SK-N-SH (cell line): ENCODE measurements around the gene HECTD2. TPM values are rescaled to one million over a fixed set of nuclear protein-coding genes. Genes with fewer than 3 reads are reported as not detected.

Source experiments
- CTCF ChIA-PET: fragments of 300-600, 350-600 bp; formaldehyde crosslinking; extraction: SDS; loops from one replicate; lab custom pipeline; 2021; lab: Yijun Ruan, JAX
- POLR2A ChIA-PET: fragments of 350-600 bp; sonication (Branson Sonifier 250); formaldehyde crosslinking; extraction: SDS; loops from one replicate; lab custom pipeline; 2020; ENCODE audit warnings: antibody characterized with exemption, inconsistent platforms; lab: Yijun Ruan, JAX
- DNase-seq: peaks from one replicate; pipeline ENCODE4 v3.0.0; 2012
- H2AFZ ChIP-seq: fragments of 200-600 bp; sonication (generic); 2 replicates; pipeline ENCODE4 v1.8.1; 2016; ENCODE audit warnings: antibody characterized with exemption, mild to moderate bottlenecking, low read depth
- H3F3A ChIP-seq: fragments of 200-600 bp; sonication (generic); replicated peaks from 2 replicates; pipeline ENCODE3; 2016; ENCODE audit warnings: antibody characterized with exemption, mild to moderate bottlenecking; ENCODE audit not compliant: insufficient read depth
- H3K27ac ChIP-seq, 2 experiments: fragments of 200-500 bp in 1 of 2; fragments of 200-600 bp in 1 of 2; sonication (Bioruptor generic) in 1 of 2; sonication (generic), shearing (Covaris generic) in 1 of 2; 2 replicates each; pipeline versions ENCODE4 v1.5.1 to v1.6.1; 2014 to 2016; ENCODE audit warnings: low read depth in 2 of 2, inconsistent platforms in 1 of 2, low read length in 1 of 2, mild to moderate bottlenecking in 1 of 2, mixed read lengths in 1 of 2
- H3K27me3 ChIP-seq: fragments of 200-600 bp; sonication (generic), shearing (Covaris generic); 2 replicates; pipeline ENCODE4 v1.6.1; 2016; ENCODE audit warnings: mixed run types; ENCODE audit not compliant: insufficient read depth
- H3K36me3 ChIP-seq, 2 experiments: fragments of 200-500 bp in 1 of 2; fragments of 200-600 bp in 1 of 2; sonication (Bioruptor generic) in 1 of 2; sonication (generic) in 1 of 2; replicated peaks in 1 of 2; 2 replicates each; pipeline versions ENCODE3 to v1.5.1; 2014 to 2016; ENCODE audit warnings: low read length in 1 of 2, mild to moderate bottlenecking in 1 of 2; ENCODE audit not compliant: insufficient read depth in 2 of 2, control insufficient read depth in 1 of 2
- H3K4me1 ChIP-seq, 2 experiments: fragments of 200-500 bp in 1 of 2; fragments of 200-600 bp in 1 of 2; sonication (Bioruptor generic) in 1 of 2; sonication (generic), shearing (Covaris generic) in 1 of 2; 2 replicates each; pipeline versions ENCODE4 v1.5.1 to v1.6.1; 2014 to 2016; ENCODE audit warnings: low read depth in 1 of 2, low read length in 1 of 2, mixed run types in 1 of 2; ENCODE audit not compliant: insufficient read depth in 2 of 2, control insufficient read depth in 1 of 2
- H3K4me2 ChIP-seq: fragments of 200-600 bp; sonication (generic), shearing (Covaris generic); 2 replicates; pipeline ENCODE4 v1.6.1; 2017; ENCODE audit warnings: mixed run types
- H3K4me3 ChIP-seq, 2 experiments: fragments of 200-500 bp in 1 of 2; fragments of 200-600 bp in 1 of 2; sonication (Bioruptor generic) in 1 of 2; sonication (generic), shearing (Covaris generic) in 1 of 2; 2 replicates each; pipeline versions ENCODE4 v1.5.1 to v1.8.1; 2014 to 2016; ENCODE audit warnings: low read depth in 2 of 2, inconsistent platforms in 1 of 2, low read length in 1 of 2, mild to moderate bottlenecking in 1 of 2, mixed read lengths in 1 of 2, moderate library complexity in 1 of 2
- H3K79me2 ChIP-seq: fragments of 200-600 bp; sonication (generic); 2 replicates; pipeline ENCODE4 v1.8.1; 2017; ENCODE audit warnings: mild to moderate bottlenecking; ENCODE audit not compliant: insufficient read depth
- H3K9ac ChIP-seq: fragments of 200-600 bp; sonication (generic); 2 replicates; pipeline ENCODE4 v1.6.1; 2017; ENCODE audit warnings: mixed run types
- H3K9me2 ChIP-seq: fragments of 200-600 bp; sonication (generic); 2 replicates; pipeline ENCODE4 v1.6.1; 2017; ENCODE audit warnings: mixed run types
- H3K9me3 ChIP-seq: fragments of 200-600 bp; sonication (generic); 2 replicates; pipeline ENCODE4 v1.6.1; 2017; ENCODE audit warnings: mixed run types, mild to moderate bottlenecking, moderate library complexity
- H4K20me1 ChIP-seq: fragments of 200-600 bp; sonication (generic); 2 replicates; pipeline ENCODE4 v1.6.1; 2017; ENCODE audit warnings: mild to moderate bottlenecking, mixed run types; ENCODE audit not compliant: insufficient read depth
- CTCF ChIP-seq: fragments of 200-600 bp; sonication (generic); IDR thresholded peaks from 2 replicates; pipeline ENCODE4 v1.6.1; 2017; ENCODE audit warnings: antibody characterized with exemption, mild to moderate bottlenecking, moderate library complexity
- FOSL2 ChIP-seq: IDR thresholded peaks from 2 replicates; pipeline ENCODE4 v1.4.0; 2012; ENCODE audit warnings: low read depth, mild to moderate bottlenecking, moderate library complexity, borderline replicate concordance
- FOXJ3 ChIP-seq: sonication (generic); formaldehyde crosslinking; IDR thresholded peaks from 2 replicates; pipeline ENCODE4 v1.5.1; 2020; ENCODE audit warnings: mild to moderate bottlenecking, missing genetic modification reagents
- MEF2A ChIP-seq: IDR thresholded peaks from 2 replicates; pipeline ENCODE4 v1.4.0; 2012; ENCODE audit warnings: low read depth, borderline replicate concordance
- PBX3 ChIP-seq: IDR thresholded peaks from 2 replicates; pipeline ENCODE4; 2012
- RFX5 ChIP-seq: IDR thresholded peaks from 2 replicates; pipeline ENCODE4 v1.6.1; 2012; ENCODE audit warnings: mild to moderate bottlenecking, improper control_type of control experiment, low read length
- RXRA ChIP-seq: IDR thresholded peaks from 2 replicates; pipeline ENCODE4 v1.4.0; 2012; ENCODE audit warnings: low read depth, mild to moderate bottlenecking, borderline replicate concordance
- TCF12 ChIP-seq: IDR thresholded peaks from 2 replicates; pipeline ENCODE4 v1.4.0; 2012
- USF1 ChIP-seq: IDR thresholded peaks from 2 replicates; pipeline ENCODE4 v1.4.0; 2012; ENCODE audit warnings: low read depth, borderline replicate concordance
- USF2 ChIP-seq: fragments of 150-350 bp; IDR thresholded peaks from 2 replicates; pipeline ENCODE4 v1.6.1; 2017; ENCODE audit warnings: antibody characterized with exemption, low read length, low read depth, borderline replicate concordance
- WGBS: methylation state at CpG from one replicate; pipeline ENCODE4 v1.1.6; 2017; ENCODE audit warnings: low lambda C conversion rate; 5-methylcytosine and 5-hydroxymethylcytosine counted together
- polyA plus RNA-seq, 3 experiments: library from polyadenylated mRNA; depleted of rRNA; stranded (reverse); fragments of >200 nt; gene quantifications; 2 replicates each; pipeline ENCODE4 v1.2.3, GENCODE V29; 2012

Gene HECTD2
- polyA plus RNA-seq, 1 of the 3 experiments (the other 2 are of a cell fraction), result 4.1 TPM

- no peak for DNase-seq
- Histone ChIP-seq H3K79me2 (no peaks in the 10 kb centered on the region), H3K4me2 (no peak overlapping the region), H3K4me1 (peaks cover 0 to 5% of the 10 kb centered on the region in 2 experiments; a peak in 2 of 4 replicates), H3K9me3 (no peaks in the 10 kb centered on the region), H3K9ac (no peak overlapping the region), H3K36me3 (no peaks in the 10 kb centered on the region), H4K20me1 (no peaks in the 10 kb centered on the region), H2AFZ (no peak overlapping the region), H3K4me3 (no peak overlapping the region), H3K27ac (no peak overlapping the region), H3K27me3 (no peaks in the 10 kb centered on the region), H3K9me2 (no peaks in the 10 kb centered on the region), H3F3A (no peaks in the 10 kb centered on the region)
- WGBS, result 54% methylated on average over 3 of the region's 6 CpGs
- TF ChIP-seq MEF2A, result no peak
- peak; percentile 51; the same call in 1 of the 2 replicates for TF ChIP-seq TCF12
- no peak for TF ChIP-seq CTCF
- no peak for TF ChIP-seq FOSL2
- TF ChIP-seq FOXJ3 (CRISPR knock-in tag), result no peak
- TF ChIP-seq PBX3, result peak; percentile 29; the same call in 1 of the 2 replicates
- TF ChIP-seq RXRA, result 0 out of 2 replicates have a peak, but pooled peaks have one; percentile 24
- POLR2A ChIA-PET, result interaction anchor here (0.5 kb wide), 1 partner anchor 96 kb away, joined by 3 read pairs; no protein-coding TSS in a partner anchor
- CTCF ChIA-PET, result interaction anchor here (1.1 to 2.2 kb wide), 2 partner anchors 11 to 12 kb away, joined by 4 to 8 read pairs; no protein-coding TSS in a partner anchor
Measured at GRCh38 chr10:91540733-91541132, 130.6 kb downstream of the HECTD2 start.

- Histone ChIP-seq H3K9me3 (no peaks in the 10 kb centered on the region), H4K20me1 (no peaks in the 10 kb centered on the region), H3K4me3 (no peak overlapping the region), H3F3A (no peaks in the 10 kb centered on the region), H2AFZ (no peak overlapping the region), H3K4me2 (no peak overlapping the region), H3K4me1 (peaks cover 0 to 5% of the 10 kb centered on the region in 2 experiments; a peak in 2 of 4 replicates), H3K9me2 (no peaks in the 10 kb centered on the region), H3K79me2 (no peaks in the 10 kb centered on the region), H3K36me3 (no peaks in the 10 kb centered on the region), H3K27ac (no peak overlapping the region), H3K27me3 (no peaks in the 10 kb centered on the region), H3K9ac (no peak overlapping the region)
- no peak for TF ChIP-seq RXRA
- no peak for TF ChIP-seq USF2
- no peak for TF ChIP-seq USF1
- no peak for TF ChIP-seq RFX5
- TF ChIP-seq FOSL2, result no peak
- ChIA-PET CTCF (interaction anchor here (0.7 to 2.2 kb wide), 3 partner anchors 10 to 94 kb away, joined by 3 to 8 read pairs (median 4); no protein-coding TSS in a partner anchor), POLR2A (no interaction called here)
- no peak for DNase-seq
- WGBS, result 69% methylated on average over 6 of the region's 6 CpGs
Measured at GRCh38 chr10:91541481-91541880, 131.3 kb downstream of the HECTD2 start.
